HG02970 (cell line): Measurements from ENCODE around the gene IRF2BP1.
A peak's percentile ranks its signal among the peaks of the same experiment; 100 is the strongest.

Experiments
- ATAC-seq: cut with Tn5 transposase; IDR thresholded peaks from one replicate; pipeline ENCODE4 v1.9.1; 2021; ENCODE audit warnings: mild to moderate bottlenecking, moderate library complexity, moderate number of reproducible peaks; ENCODE audit not compliant: unreplicated experiment, low FRiP score

IRF2BP1 gene

DNA sequence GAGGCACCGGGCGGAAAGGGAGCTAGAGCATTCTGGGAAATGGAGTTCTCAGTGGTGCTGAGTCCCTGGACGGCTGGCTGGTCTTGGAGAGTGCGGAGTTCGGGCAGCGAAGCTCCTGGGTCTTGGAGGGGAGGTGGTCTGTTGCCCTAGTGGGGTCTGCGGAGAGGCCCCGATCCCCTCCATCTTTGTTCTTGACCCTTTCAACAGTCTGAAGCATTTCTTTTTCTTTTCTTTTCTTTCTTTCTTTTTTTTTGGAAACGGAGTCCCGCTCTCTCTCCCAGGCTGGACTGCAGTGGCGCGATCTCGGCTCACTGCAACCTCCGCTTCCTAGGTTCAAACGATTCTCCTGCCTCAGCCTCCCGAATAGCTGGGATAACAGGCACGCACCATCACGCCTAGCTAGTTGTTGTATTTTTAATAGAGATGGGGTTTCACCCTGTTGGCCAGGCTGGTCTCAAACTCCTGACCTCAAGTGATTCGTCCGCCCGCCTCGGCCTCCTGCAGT is 22.6 kb downstream of the IRF2BP1 start:
- no peak for ATAC-seq

GRCh38 chr19:45862564-45863334 is 23.2 kb downstream of the IRF2BP1 start, which contains the start of gene SYMPK:
TSS of gene SYMPK (minus strand) at chr19:45863147. CDS start at chr19:45854495, 8,652 bp downstream.
- peak; percentile 95 for ATAC-seq

DNA sequence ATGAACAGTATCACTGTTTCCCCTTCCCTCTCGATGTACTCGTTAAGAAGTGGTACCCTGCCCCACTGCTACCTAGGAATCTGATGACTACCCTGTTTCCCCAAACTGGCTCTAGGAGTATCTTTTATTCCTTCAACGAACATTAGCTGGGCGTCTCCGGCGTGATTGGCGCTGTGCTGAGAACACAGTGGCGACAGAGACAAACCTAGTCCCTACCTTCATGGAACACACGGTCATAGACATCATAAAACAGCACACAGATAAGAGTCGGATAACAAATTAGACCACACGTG is 23.7 kb downstream of the IRF2BP1 start:
- no peak for ATAC-seq

DNA sequence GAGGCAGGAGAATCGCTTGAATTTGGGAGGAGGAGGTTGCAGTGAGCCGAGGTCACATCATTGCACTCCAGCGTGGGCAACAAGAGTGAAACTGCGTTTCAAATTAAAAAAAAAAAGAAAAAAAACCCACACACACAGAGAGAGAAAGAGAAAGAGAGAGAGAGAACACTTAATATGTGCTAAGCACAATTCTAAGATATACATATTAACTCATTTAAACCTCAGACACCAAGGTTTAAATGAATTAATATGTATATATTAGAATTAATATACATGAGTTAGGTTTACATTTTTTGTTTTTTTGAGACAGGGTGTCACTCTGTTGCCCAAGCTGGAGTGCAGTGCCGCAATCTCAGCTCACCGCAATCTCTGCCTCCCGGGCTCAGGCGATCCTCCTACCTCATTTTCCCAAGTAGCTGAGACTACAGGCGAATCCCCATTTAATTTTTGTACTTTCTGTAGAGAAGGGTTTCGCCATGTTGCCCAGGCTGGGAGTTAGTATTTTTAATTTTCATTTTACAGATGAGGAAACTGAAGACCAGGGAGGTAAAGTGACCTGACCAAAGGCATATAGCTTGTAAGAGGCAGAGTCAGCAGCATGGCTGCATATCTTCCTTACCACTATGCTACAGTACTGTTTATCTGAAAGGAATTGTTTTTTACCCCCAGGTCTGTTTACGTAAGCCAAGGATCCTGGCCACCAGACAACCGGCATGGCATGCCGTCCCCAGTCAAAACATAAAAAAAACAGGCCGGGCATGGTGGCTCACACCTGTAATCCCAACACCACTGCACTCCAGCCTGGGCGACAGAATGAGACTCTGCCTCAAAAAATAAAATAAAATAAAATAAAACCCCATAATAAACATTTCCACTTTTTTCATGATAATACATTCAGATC is 25.3 kb downstream of the IRF2BP1 start:
- no peak for ATAC-seq

GRCh38 chr19:45854167-45854778 is 31.7 kb downstream of the IRF2BP1 start:
- ATAC-seq, result no peak

GRCh38 chr19:45852983-45853382 is 33.0 kb downstream of the IRF2BP1 start:
- ATAC-seq, result no peak

- ATAC-seq, result no peak
Observed at GRCh38 chr19:45852145-45852750, 33.7 kb downstream of the IRF2BP1 start.

DNA sequence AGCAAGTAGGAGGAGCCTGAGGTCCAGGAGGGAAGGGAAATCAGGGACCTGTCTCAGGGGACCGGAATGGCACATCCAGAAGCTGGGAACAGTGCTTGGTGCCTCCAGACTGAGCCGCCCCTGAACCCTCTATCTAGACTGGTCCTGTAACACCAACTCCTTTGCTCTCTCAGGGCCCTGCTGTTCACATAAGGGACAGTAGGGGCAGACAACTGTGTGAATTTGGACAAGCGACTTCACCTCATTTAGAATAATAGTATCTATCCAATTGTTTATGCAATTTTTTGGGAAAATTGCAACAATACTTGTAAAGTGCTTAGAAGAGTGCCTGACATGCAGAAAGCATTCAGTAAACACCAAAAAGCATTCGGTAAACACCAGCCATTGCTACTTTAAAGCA is 37.0 kb downstream of the IRF2BP1 start:
- ATAC-seq, result no peak

GRCh38 chr19:45847663-45848062 is 38.3 kb downstream of the IRF2BP1 start:
- ATAC-seq, result no peak

DNA sequence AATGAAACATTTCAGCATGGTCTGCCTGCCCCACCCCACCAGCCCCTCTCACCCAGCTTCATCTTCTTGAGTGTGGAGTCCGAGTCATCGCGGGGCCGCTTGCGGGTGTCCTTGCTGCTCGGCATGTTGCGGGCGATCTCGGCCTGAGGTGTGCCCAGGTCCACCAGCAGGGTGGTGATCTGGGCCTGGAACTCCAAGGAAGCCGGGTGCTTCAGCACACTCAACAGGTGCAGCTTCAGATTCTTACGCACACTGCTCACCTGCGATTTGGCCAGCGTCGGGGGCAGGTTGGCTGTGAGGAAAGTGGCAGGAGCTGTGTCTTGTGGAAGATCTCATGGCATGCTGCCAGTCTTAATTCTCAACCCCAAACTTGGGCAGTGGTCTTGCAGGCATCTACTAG is 43.7 kb downstream of the IRF2BP1 start:
- ATAC-seq, result no peak

GRCh38 chr19:45834970-45835369 is 51.0 kb downstream of the IRF2BP1 start:
- no peak for ATAC-seq
